ENCODE data around the gene EIF4E1B. TPM values are rescaled to one million over a fixed set of nuclear protein-coding genes. Genes with fewer than 3 reads are reported as not detected.

EIF4E1B gene
- total and polyA plus RNA-seq, 10 donors = not detected

GRCh38 chr5:176631383-176632200 lies 1.1 kb downstream of the EIF4E1B start:
- H3K27me3 ChIP-seq (replicated peaks in 1 of 7) = peaks cover 8 to 100% (median 42%) of the 10 kb centered on the region in 7 donors
- intact Hi-C loops (cut with DNase I; ENCODE audit: low total_unique reads) = no loop called here
- H3K36me3 ChIP-seq = no peaks in the 10 kb centered on the region
- no peak overlapping the region for H3K27ac ChIP-seq
- no peak overlapping the region for H3K4me3 ChIP-seq
- TF ChIP-seq POLR2AphosphoS5 (IDR thresholded peaks at IDR 0.05) = no peak
- TF ChIP-seq POLR2A (IDR thresholded peaks at IDR 0.05) = no peak
- TF ChIP-seq, protein P1, sequence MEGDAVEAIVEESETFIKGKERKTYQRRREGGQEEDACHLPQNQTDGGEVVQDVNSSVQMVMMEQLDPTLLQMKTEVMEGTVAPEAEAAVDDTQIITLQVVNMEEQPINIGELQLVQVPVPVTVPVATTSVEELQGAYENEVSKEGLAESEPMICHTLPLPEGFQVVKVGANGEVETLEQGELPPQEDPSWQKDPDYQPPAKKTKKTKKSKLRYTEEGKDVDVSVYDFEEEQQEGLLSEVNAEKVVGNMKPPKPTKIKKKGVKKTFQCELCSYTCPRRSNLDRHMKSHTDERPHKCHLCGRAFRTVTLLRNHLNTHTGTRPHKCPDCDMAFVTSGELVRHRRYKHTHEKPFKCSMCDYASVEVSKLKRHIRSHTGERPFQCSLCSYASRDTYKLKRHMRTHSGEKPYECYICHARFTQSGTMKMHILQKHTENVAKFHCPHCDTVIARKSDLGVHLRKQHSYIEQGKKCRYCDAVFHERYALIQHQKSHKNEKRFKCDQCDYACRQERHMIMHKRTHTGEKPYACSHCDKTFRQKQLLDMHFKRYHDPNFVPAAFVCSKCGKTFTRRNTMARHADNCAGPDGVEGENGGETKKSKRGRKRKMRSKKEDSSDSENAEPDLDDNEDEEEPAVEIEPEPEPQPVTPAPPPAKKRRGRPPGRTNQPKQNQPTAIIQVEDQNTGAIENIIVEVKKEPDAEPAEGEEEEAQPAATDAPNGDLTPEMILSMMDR (IDR thresholded peaks at IDR 0.05 in 8 of 11, conservative IDR thresholded peaks at IDR 0.05 in 3 of 11) = no peak
- H3K4me1 ChIP-seq = peaks cover 12 to 48% (median 25%) of the 10 kb centered on the region in 6 donors
- no peaks in the 10 kb centered on the region for H3K9me3 ChIP-seq
- 75 to 83% (median 80%) methylated on average over 7 of the region's 7 CpGs for WGBS, 5 donors
- no peak for DNase-seq

- intact Hi-C loops (cut with DNase I; ENCODE audit: low total_unique reads) = no loop called here
- Histone ChIP-seq H3K4me3 (no peak overlapping the region), H3K4me1 (peaks cover 12 to 48% (median 25%) of the 10 kb centered on the region in 6 donors), H3K27me3 (replicated peaks in 1 of 7) (peaks cover 8 to 89% (median 42%) of the 10 kb centered on the region in 7 donors), H3K36me3 (no peaks in the 10 kb centered on the region), H3K9me3 (no peaks in the 10 kb centered on the region), H3K27ac (no peak overlapping the region)
- TF ChIP-seq, protein P1 (IDR thresholded peaks at IDR 0.05 in 8 of 11, conservative IDR thresholded peaks at IDR 0.05 in 3 of 11) = no peak
- TF ChIP-seq POLR2A (IDR thresholded peaks at IDR 0.05) (no peak), POLR2AphosphoS5 (IDR thresholded peaks at IDR 0.05) (no peak)
- WGBS, 5 donors = 72 to 91% (median 82%) methylated on average over 2 of the region's 2 CpGs
- no peak for DNase-seq
These were observed 2.3 kb downstream of the EIF4E1B start for GRCh38 chr5:176632745-176633144.

GRCh38 chr5:176633598-176633997 lies 3.1 kb downstream of the EIF4E1B start:
- intact Hi-C loops (cut with DNase I; ENCODE audit: low total_unique reads) = no loop called here
- no peak for DNase-seq
- H3K4me3 ChIP-seq = no peak overlapping the region
- H3K4me1 ChIP-seq = peaks cover 12 to 48% (median 25%) of the 10 kb centered on the region in 6 donors
- H3K27me3 ChIP-seq (replicated peaks in 1 of 7) = peaks cover 8 to 80% (median 37%) of the 10 kb centered on the region in 7 donors
- no peaks in the 10 kb centered on the region for H3K9me3 ChIP-seq
- WGBS, 5 donors = 8 to 19% (median 12%) methylated on average over 6 of the region's 6 CpGs
- no peaks in the 10 kb centered on the region for H3K36me3 ChIP-seq
- TF ChIP-seq, protein P1 (IDR thresholded peaks at IDR 0.05 in 8 of 11, conservative IDR thresholded peaks at IDR 0.05 in 3 of 11) = no peak
- TF ChIP-seq POLR2AphosphoS5 (IDR thresholded peaks at IDR 0.05) = no peak
- no peak for TF ChIP-seq POLR2A (IDR thresholded peaks at IDR 0.05)
- no peak overlapping the region for H3K27ac ChIP-seq

DNA sequence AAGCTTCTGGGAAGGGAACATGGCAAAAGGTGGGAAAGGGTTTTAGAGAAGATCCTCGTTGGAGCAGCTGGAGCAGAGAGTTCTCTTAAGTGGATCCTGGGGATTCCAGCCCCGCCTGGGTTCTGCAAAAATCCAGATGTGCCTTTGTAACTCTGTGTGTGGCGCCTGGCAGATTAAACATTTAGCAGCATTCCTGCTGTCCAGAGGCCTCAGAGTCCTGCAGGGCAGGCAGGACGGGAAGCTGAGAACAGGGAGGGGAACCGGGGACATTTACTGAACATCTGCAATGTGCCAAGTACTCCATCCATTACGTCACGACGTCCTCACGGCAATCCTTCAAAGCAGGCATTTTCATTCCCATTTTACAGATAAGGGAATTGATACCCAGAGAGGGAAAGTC lies 6.0 kb downstream of the EIF4E1B start:
- no peak overlapping the region for H3K4me3 ChIP-seq
- no peak overlapping the region for H3K27ac ChIP-seq
- intact Hi-C loops (cut with DNase I; ENCODE audit: low total_unique reads) = no loop called here
- no peak for DNase-seq
- TF ChIP-seq, protein P1 (IDR thresholded peaks at IDR 0.05 in 8 of 11, conservative IDR thresholded peaks at IDR 0.05 in 3 of 11) = no peak
- TF ChIP-seq POLR2A (IDR thresholded peaks at IDR 0.05) (no peak), POLR2AphosphoS5 (IDR thresholded peaks at IDR 0.05) (no peak)
- 61 to 72% (median 62%) methylated on average over 9 of the region's 9 CpGs for WGBS, 5 donors
- no peaks in the 10 kb centered on the region for H3K36me3 ChIP-seq
- H3K4me1 ChIP-seq = peaks cover 0 to 20% (median 8%) of the 10 kb centered on the region in 6 donors
- peaks cover 0 to 52% (median 16%) of the 10 kb centered on the region in 7 donors for H3K27me3 ChIP-seq (replicated peaks in 1 of 7)
- H3K9me3 ChIP-seq = no peaks in the 10 kb centered on the region

All from spleen (tissue), 11 donors.